ENCODE results near the gene KRT17. TPM values are rescaled to one million over a fixed set of nuclear protein-coding genes. Genes with fewer than 3 reads are reported as not detected.

The KRT17 gene
- total RNA-seq, 1 experiment from 2014 or later, result 1.5 TPM

GRCh38 chr17:41614098-41614497 is 10.3 kb downstream of the KRT17 start:
- no peak overlapping the region for H3K18ac ChIP-seq (ENCODE audit: insufficient read length, low read depth, low read length)
- H3K4me2 ChIP-seq (ENCODE audit: insufficient read depth, insufficient read length, low read length), result no peak overlapping the region

More at GRCh38 chr17:41614098-41614497, 10.3 kb downstream of the KRT17 start:
- H4K20me1 ChIP-seq (ENCODE audit: control insufficient read depth, insufficient read depth, insufficient read length), result no peaks in the 10 kb centered on the region
- TF ChIP-seq CTCF (conservative IDR thresholded peaks at IDR 0.05), result no peak
- H3K23me2 ChIP-seq (ENCODE audit: insufficient read length, low read depth, low read length, poor library complexity, severe bottlenecking), result no peaks in the 10 kb centered on the region
- no CpG with 5 or more reads among the region's 5 CpGs for WGBS (ENCODE audit: extremely low coverage, insufficient read length, low lambda C conversion rate)
- Mint-ChIP-seq H3K27ac (no peak overlapping the region), H3K9me3 (no peaks in the 10 kb centered on the region; a peak in 1 of 5 replicates), H3K36me3 (ENCODE audit: insufficient read depth in 1 of 3, low read depth in 3 of 3) (no peaks in the 10 kb centered on the region; a peak in 1 of 7 replicates), H3K4me3 (no peak overlapping the region), H3K4me1 (peaks cover 9 to 30% of the 10 kb centered on the region in 2 experiments), H3K27me3 (ENCODE audit: low read depth) (peaks cover 7% of the 10 kb centered on the region; the same call in 1 of the 2 replicates)
- H3K14ac ChIP-seq (ENCODE audit: insufficient read depth, low read length), result no peak overlapping the region
- no peak overlapping the region for H2BK12ac ChIP-seq (ENCODE audit: insufficient read length, low read depth, low read length)
- no peak overlapping the region for H3K23ac ChIP-seq (ENCODE audit: insufficient read length, low read depth, low read length)
- no peak overlapping the region for H4K8ac ChIP-seq (replicated peaks; ENCODE audit: insufficient read length, low read depth, low read length)
- H2BK15ac ChIP-seq (ENCODE audit: low read depth, low read length), result no peak overlapping the region
- H2BK20ac ChIP-seq (ENCODE audit: low read depth, low read length, poor library complexity, severe bottlenecking), result no peak overlapping the region
- no peak overlapping the region for H3K4ac ChIP-seq (ENCODE audit: low read depth, low read length)
- H2AFZ ChIP-seq (ENCODE audit: low read length), result no peak overlapping the region
- H3K9me3 ChIP-seq (ENCODE audit: control insufficient read depth, low read depth, low read length), result no peaks in the 10 kb centered on the region
- H2BK120ac ChIP-seq (ENCODE audit: low read depth, low read length, poor library complexity, severe bottlenecking), result no peak overlapping the region
- no peak for DNase-seq
- no peak overlapping the region for H4K91ac ChIP-seq (ENCODE audit: insufficient read length, low read depth, low read length)
- no peak overlapping the region for H3K56ac ChIP-seq (ENCODE audit: insufficient read length, low read depth, low read length)
- H3K9ac ChIP-seq (ENCODE audit: extremely low read depth, insufficient read length, low read length), result no peak overlapping the region
- no peak overlapping the region for H4K5ac ChIP-seq (ENCODE audit: insufficient read length, low read depth, low read length)
- no peaks in the 10 kb centered on the region for H3K79me2 ChIP-seq (ENCODE audit: insufficient read depth, low read length)
- no peak overlapping the region for H2BK5ac ChIP-seq (ENCODE audit: insufficient read length, low read length)
- H3K4me1 ChIP-seq (ENCODE audit: insufficient read depth, low read length), result no peaks in the 10 kb centered on the region
- H2AK5ac ChIP-seq (ENCODE audit: insufficient read length, low read length), result no peak overlapping the region
- H3T11ph ChIP-seq (ENCODE audit: low read length), result no peak overlapping the region
- H3K27me3 ChIP-seq (ENCODE audit: insufficient read depth, low read length), result no peaks in the 10 kb centered on the region
- H3K79me1 ChIP-seq (ENCODE audit: insufficient read depth, low read depth, low read length, poor library complexity, severe bottlenecking), result no peaks in the 10 kb centered on the region
- H3K27ac ChIP-seq (ENCODE audit: insufficient read length, low read depth, low read length), result no peak overlapping the region
